HFF-Myc (cell line): ENCODE data around the gene ERN1.

Experiments
- DNase-seq: peaks from one replicate; pipeline ENCODE4 v3.0.0-alpha.2; 2011; ENCODE audit warnings: low read depth; ENCODE audit errors: extremely low read depth
- H3K4me3 ChIP-seq: replicated peaks from 2 replicates; pipeline ENCODE4 v1.5.1; 2011; ENCODE audit warnings: low read depth, mild to moderate bottlenecking, control low read depth, low read length
- CTCF ChIP-seq: IDR thresholded peaks from 2 replicates; pipeline ENCODE4 v1.5.1; 2012; ENCODE audit warnings: mild to moderate bottlenecking, low read depth, low read length, control low read depth; ENCODE audit errors: missing control alignments

ERN1 gene

DNA sequence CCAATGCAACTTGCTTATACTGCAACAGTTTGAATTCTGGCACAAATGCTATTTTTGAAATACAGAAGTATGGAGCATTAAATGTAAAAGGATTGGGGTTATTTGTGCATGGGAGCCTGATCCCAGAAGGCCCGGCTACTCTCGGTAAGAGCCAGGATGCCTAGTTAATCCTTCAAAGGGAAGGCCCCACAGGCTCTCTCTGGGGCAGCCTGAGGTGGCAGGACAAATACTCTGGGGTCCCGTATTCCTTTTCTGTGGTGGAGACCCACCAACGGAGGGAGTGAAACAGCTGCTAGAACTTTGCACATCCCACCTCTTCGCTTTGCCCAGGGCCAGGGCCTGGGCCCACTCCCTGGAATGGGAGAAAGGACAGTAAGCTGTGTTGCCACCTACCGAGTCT is 30.4 kb downstream of the ERN1 start:
- no peak overlapping the region for H3K4me3 ChIP-seq
- no peak for DNase-seq
- TF ChIP-seq CTCF: no peak

DNA sequence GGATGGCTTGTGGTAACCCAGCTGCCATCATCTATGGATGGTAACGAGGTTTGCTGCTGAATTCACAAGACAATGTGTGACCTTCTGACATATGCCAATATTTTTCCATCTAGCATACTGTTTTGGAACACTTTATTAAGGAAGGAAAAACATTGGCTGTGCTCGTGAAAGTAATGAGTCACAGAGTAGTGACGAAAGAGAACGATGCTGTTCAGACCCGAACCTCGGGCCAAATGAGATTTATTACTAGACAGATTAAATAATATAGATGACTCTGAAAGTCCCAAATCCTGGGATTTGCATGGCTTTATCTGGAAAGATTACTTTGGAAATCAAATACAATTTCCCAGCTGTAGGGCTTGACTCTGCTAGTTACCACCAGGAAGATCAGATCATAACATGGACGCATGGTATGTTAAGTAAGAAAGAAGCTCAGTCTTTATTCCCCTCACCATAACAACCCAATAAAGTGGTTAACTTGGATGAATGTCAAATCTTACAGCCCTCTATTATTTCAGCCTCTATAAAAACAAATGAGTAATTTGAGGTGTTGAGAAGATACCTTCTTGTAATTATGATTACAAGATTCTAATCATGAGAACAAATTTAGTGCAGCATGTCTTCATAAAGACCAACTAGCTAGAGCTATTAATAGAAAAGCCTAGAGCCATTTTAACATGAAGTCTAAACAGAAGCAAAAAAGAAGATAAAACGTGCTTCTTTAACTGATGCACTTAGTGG is 32.6 kb downstream of the ERN1 start:
- no peak overlapping the region for H3K4me3 ChIP-seq
- TF ChIP-seq CTCF: no peak
- DNase-seq: no peak

DNA sequence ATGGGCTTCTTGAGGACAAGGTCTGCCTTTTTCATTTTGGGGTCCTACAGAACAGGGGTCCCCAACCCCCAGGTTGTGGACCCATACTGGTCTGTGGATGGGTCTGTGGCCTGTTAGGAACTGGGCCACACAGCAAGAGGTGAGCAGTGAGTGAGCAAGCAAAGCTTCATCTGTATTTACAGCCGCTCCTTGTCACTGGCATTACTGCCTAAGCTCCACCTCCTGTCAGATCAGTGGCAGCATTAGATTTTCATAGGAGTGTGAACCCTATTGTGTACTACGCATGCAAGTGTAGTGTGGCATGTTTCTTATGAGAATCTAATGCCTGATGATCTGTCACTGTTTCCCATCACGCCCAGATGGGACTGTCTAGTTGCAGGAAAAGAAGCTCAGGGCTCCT is 33.9 kb downstream of the ERN1 start:
- no peak overlapping the region for H3K4me3 ChIP-seq
- no peak for TF ChIP-seq CTCF
- DNase-seq: no peak

DNA sequence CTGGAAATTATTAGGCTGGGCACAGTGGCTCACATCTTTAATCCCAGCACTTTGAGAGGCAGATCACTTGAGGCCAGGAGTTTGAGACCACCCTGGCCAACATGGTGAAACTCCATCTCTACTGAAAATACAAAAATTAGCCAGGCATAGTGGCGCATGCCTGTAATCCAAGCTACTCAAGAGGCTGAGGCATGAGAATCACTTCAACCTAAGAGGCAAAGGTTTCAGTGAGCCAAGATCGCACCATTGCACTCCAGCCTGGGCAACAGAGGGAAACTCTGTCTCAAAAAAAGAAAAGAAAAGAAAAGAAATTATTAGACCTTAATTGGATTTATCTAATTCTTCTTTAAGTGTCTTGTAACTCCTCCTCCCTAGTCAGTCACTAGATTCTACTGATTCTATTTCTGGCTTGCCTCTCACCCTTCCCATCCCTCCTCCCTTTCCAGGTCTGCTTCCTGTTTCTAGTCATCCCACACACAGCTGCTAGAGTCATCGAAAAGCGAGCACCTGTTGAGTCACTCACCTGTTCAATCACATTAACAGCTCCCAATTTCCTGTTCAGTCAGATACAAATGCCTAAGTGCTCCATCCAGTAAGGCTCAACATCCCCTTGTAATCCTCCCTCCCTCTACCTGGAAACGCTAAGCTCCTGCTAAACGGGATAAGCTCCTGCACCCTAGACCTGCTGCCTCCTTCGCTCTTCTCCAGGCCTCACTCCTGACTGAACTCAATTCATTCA is 34.6 kb downstream of the ERN1 start:
- TF ChIP-seq CTCF: no peak
- H3K4me3 ChIP-seq: no peak overlapping the region
- DNase-seq: no peak

GRCh38 chr17:64094412-64094811 is 35.5 kb downstream of the ERN1 start:
- H3K4me3 ChIP-seq: no peak overlapping the region
- DNase-seq: no peak
- TF ChIP-seq CTCF: no peak

DNA sequence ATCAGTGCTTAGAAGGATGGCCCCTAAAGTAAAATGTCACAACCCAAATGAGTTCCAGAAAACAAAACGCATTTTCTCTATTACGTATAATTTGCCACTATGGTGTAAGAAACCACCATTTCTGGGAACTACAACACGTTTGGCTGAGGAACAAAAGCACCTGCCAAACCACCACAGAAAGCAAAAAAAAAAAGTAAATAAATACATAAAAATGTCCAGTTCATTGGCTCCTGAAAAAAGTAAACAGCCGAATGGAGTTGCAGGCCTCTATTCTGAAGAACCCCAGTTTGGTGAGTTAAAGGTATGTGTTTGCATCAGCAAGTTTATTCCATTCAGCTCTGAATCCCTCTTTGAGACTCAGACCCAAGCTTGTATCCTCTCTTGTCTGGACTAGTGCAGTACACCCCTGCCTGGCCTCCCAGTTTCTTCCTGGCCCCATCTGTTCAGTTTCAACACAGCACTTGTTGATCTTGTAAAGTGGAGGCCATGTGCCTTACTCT is 36.9 kb downstream of the ERN1 start:
- TF ChIP-seq CTCF: no peak
- no peak for DNase-seq
- H3K4me3 ChIP-seq: no peak overlapping the region
